ENCODE measurements around the gene SIN3B.

Gene SIN3B

DNA sequence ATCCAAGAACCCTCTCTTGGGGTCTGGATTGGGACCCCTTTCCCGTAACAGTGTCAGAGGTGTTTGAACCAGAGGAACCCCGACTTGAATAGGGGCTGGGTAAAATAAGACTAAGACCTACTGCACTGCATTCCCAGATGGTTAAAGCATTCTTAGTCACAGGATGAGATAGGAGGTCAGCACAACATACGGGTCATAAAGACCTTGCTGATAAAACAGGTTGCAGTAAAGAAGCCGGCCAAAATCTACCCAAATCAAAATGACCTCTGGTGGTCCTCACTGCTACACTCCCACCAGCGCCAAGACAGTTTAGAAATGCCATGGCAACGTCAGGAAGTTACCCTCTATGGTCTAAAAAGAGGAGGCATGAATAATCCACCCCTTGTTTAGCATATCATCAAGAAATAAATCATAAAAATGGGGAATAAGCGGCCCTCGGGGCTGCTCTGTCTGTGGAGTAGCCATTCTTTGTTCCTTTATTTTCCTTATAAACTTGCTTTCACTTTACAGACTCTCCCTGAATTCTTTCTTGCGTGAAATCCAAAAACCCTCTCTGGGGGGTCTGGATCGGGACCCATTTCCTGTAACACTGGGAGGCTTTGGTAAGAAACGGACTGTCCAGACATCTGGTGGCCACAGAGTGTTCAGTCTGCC is 4.4 kb upstream of the SIN3B start:
- H3K4me3 ChIP-seq (ENCODE audit: low read depth, low read length), result peak overlapping the region; percentile 34
- DNase-seq (ENCODE audit: low read depth, low spot score), result peak; percentile 22
- in situ Hi-C loops (cut with HindIII; ENCODE audit: low sequenced_read_pairs), result no loop called here
- TF ChIP-seq, protein P1, sequence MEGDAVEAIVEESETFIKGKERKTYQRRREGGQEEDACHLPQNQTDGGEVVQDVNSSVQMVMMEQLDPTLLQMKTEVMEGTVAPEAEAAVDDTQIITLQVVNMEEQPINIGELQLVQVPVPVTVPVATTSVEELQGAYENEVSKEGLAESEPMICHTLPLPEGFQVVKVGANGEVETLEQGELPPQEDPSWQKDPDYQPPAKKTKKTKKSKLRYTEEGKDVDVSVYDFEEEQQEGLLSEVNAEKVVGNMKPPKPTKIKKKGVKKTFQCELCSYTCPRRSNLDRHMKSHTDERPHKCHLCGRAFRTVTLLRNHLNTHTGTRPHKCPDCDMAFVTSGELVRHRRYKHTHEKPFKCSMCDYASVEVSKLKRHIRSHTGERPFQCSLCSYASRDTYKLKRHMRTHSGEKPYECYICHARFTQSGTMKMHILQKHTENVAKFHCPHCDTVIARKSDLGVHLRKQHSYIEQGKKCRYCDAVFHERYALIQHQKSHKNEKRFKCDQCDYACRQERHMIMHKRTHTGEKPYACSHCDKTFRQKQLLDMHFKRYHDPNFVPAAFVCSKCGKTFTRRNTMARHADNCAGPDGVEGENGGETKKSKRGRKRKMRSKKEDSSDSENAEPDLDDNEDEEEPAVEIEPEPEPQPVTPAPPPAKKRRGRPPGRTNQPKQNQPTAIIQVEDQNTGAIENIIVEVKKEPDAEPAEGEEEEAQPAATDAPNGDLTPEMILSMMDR (IDR thresholded peaks at IDR 0.05; ENCODE audit: low read depth, low read length), result no peak

DNA sequence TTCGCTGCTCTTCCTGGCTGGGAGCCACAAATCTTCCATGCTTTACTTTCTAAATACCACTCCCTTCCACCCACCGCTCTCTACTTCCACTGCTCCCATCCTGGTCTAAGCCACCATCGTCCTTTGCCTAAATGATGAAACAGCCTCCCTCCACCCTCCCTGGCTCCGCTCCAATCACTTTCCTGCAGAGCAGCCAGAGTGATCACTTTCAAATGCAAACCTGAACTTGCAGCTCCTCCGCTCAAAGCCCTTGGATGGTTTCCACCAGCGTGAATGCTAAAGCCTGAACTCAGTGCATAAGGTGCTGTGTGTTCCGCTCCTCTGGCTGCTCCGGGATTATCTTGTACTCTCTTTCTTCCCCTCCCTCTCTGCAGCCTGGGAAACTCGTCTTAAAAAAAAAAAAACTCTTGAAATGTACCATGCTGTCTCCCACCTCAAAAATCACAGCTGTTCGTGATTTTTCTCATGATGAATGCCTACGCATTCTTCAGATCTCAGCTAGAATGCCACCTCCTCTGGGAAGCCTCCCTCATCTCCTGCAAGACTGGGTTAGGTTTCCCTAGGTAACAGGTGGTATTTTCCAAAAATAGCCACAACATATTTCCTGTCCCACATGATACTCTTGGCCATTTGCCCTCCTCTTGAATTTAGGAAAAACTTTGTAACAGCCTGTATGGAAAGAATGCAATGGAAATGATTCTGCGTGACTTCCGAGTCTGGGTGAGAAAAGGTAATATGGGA is 3.7 kb upstream of the SIN3B start:
- TF ChIP-seq, protein P1 (IDR thresholded peaks at IDR 0.05; ENCODE audit: low read depth, low read length), result no peak
- in situ Hi-C loops (cut with HindIII; ENCODE audit: low sequenced_read_pairs), result no loop called here
- DNase-seq (ENCODE audit: low read depth, low spot score), result peak; percentile 87
- H3K4me3 ChIP-seq (ENCODE audit: low read depth, low read length), result peak overlapping the region; percentile 34

DNA sequence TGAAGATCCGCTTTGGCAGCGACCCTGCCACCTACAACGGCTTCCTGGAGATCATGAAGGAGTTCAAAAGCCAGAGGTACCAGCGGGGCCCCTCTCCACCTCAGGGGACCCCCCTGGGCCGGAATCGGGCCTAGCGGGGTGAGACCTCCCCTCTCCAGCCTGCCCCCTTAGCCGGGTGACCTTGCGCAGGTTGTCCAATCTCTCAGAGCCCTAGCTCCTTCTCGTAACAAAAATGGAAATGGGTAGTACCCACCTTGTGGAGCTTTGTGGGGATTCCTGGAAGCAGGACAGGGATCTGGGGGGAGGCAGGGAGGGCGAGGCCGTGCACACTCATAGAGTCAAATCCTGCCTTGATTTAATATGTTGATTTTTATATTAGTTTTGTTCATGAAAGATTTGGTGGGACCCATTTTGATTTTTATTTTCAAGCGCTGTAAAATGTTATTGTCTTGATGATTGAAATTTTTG is 658 bp downstream of the SIN3B start:
- TF ChIP-seq, protein P1 (IDR thresholded peaks at IDR 0.05; ENCODE audit: low read depth, low read length), result no peak
- no peak for DNase-seq (ENCODE audit: low read depth, low spot score)
- in situ Hi-C loops (cut with HindIII; ENCODE audit: low sequenced_read_pairs), result no loop called here
- H3K4me3 ChIP-seq (ENCODE audit: low read depth, low read length), result peak overlapping the region; percentile 89

DNA sequence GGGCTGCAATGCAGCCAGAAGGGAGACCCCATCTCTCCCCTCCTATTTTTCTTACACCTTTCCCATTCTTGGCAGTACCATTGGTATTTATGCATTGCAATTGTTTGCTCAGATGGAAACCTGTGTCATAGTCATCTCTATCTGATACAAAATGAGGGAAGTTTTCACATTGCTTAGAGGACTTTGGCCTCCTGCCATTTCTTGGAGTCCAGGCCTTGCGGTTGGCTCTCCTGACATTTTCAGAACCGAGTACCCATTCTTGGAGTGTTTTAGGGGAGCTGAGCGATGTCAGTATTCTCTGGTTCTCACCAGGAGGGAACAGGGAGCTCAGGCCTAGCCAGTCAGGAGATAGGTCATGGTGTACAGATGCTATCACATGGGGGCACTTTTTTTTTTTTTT is 1.5 kb downstream of the SIN3B start:
- peak; percentile 42 for DNase-seq (ENCODE audit: low read depth, low spot score)
- TF ChIP-seq, protein P1 (IDR thresholded peaks at IDR 0.05; ENCODE audit: low read depth, low read length), result no peak
- in situ Hi-C loops (cut with HindIII; ENCODE audit: low sequenced_read_pairs), result no loop called here
- H3K4me3 ChIP-seq (ENCODE audit: low read depth, low read length), result peak overlapping the region; percentile 89

DNA sequence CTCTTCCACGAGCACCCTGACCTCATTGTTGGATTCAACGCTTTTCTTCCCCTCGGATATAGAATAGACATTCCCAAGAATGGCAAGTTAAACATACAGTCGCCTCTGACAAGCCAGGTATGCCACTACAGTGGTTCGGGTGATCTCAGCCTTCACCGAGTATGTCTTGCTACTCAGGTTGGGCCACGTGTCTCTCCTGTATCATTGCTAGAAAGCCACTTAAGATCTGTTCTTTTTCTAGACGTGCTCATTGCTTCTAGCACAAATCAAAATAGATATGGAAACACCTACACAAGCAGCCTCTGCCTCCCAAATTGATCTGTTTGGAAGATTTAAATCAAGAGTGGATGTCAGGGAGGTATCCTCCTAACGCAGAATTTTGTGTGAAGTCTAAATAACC is 2.3 kb downstream of the SIN3B start:
- TF ChIP-seq, protein P1 (IDR thresholded peaks at IDR 0.05; ENCODE audit: low read depth, low read length), result no peak
- H3K4me3 ChIP-seq (ENCODE audit: low read depth, low read length), result no peak overlapping the region
- in situ Hi-C loops (cut with HindIII; ENCODE audit: low sequenced_read_pairs), result no loop called here
- DNase-seq (ENCODE audit: low read depth, low spot score), result no peak

DNA sequence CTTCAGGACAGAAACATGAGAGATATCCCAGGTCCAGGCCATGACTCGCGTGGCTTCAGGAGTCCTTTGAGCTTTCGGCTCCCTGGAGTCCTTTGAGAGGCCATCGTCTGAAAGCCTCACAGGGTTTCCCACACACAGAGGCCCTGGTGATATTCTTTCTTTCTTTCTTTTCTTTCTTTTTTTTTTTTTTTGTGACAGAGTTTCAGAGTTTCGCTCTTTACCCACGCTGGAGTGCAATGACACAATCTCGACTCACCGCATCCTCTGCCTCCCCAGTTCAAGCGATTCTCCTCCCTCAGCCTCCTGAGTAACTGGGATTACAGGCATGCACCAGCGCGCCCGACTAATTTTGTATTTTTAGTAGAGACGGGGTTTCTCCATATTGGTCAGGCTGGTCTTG is 5.5 kb downstream of the SIN3B start:
- in situ Hi-C loops (cut with HindIII; ENCODE audit: low sequenced_read_pairs), result no loop called here
- no peak overlapping the region for H3K4me3 ChIP-seq (ENCODE audit: low read depth, low read length)
- TF ChIP-seq, protein P1 (IDR thresholded peaks at IDR 0.05; ENCODE audit: low read depth, low read length), result no peak
- DNase-seq (ENCODE audit: low read depth, low spot score), result peak; percentile 29
